GM12872 (cell line): ENCODE measurements around the gene TET2.

Experiments
- TF ChIP-seq, protein P1 (sequence below): IDR thresholded peaks from 3 replicates; pipeline ENCODE4 v1.5.1; 2011; ENCODE audit warnings: low read depth, mild to moderate bottlenecking, low read length, moderate library complexity; ENCODE audit not compliant: insufficient read depth

The TET2 gene

DNA sequence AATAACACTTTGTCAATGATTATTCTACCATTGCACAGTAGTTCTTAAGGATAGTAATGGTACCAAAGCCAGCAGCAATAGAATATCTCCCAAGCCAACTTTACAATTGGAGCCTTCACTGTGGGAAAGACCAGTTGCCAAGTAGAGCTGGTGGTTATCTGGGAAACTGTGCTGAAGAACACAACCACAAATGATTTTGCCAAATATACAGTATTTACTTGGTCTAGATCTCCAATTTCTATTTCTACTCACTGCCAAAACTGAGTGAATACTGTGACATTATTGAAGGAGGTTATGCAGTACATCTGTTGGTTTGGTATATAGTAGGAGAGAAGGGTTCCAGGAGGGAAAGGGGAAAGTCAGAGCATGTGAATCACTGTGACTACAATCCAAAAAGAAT is 3.8 kb downstream of the TET2 start:
- TF ChIP-seq, protein P1, sequence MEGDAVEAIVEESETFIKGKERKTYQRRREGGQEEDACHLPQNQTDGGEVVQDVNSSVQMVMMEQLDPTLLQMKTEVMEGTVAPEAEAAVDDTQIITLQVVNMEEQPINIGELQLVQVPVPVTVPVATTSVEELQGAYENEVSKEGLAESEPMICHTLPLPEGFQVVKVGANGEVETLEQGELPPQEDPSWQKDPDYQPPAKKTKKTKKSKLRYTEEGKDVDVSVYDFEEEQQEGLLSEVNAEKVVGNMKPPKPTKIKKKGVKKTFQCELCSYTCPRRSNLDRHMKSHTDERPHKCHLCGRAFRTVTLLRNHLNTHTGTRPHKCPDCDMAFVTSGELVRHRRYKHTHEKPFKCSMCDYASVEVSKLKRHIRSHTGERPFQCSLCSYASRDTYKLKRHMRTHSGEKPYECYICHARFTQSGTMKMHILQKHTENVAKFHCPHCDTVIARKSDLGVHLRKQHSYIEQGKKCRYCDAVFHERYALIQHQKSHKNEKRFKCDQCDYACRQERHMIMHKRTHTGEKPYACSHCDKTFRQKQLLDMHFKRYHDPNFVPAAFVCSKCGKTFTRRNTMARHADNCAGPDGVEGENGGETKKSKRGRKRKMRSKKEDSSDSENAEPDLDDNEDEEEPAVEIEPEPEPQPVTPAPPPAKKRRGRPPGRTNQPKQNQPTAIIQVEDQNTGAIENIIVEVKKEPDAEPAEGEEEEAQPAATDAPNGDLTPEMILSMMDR, result no peak

DNA sequence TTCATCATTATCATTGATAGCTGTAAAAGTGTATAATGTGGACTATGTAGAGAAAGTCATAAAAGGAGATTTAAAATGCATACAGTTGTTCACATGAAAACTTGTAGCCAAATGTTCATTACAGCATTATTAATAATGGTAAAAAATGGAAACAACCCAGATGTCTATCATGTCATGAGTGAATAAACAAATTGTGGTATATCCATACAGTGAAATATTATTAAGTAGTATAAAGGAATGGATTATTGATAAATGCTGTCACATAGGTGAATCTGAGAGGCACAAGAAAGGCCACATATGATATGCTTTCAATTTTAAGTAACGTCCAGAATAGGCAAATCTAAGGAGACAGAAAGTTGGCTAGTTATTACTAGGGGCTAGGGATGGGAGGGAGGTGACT is 7.1 kb downstream of the TET2 start:
- TF ChIP-seq, protein P1, result no peak

DNA sequence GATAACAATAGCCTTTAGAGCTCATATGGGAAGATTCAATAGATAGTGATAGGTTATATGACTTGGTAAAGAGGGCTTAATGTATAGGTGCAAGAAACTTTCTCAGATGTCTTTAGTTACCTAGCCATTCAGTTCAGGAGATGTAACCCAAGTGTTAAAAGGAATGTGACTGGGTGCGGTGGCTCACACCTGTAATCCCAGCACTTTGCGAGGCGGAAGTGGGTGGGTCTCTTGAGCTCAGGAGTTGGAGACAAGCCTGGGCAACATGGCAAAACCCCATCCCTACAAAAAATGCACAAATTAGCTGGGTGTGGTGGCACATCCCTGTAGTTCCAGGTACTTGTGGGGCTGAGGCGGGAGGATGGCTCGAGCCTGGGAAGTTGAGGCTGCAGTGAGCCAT is 7.9 kb downstream of the TET2 start:
- TF ChIP-seq, protein P1, result no peak

DNA sequence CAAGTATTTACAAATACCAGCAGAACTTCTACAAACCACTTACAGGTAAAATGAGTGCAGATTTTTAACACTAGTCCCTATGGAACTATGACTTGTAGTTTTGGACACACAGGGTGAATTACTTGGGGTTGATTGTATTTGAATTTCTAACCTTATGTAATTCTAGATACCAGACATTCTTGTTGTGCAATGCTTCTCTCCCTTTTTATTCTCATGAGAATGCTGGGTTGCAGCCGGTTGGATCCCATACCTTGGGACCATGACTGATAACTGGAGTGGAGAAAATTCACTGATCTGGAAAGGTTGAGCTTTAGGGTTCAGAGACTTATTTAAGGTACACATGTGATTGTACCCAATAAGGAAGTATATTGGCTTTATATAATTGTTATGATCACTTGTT is 8.8 kb downstream of the TET2 start:
- TF ChIP-seq, protein P1, result no peak

DNA sequence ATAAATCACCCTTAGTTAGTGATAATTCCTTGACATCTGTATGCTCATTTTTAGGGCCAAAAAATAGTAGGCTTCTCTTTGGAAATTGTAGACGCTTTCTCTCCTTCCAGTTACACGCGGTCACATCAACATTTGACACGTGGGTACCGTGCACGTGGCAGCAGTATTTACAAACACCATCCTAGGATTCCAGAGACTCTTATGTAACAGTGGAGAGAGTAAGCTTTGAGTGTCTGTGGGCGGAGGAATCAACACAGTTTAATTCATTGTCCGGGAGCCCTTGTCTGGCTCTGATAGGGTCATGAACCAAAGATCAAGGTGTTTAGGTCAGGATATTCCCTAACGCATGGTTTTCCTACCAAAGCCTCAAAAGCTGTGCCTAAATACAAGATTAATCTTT is 12.2 kb downstream of the TET2 start:
- TF ChIP-seq, protein P1, result no peak

DNA sequence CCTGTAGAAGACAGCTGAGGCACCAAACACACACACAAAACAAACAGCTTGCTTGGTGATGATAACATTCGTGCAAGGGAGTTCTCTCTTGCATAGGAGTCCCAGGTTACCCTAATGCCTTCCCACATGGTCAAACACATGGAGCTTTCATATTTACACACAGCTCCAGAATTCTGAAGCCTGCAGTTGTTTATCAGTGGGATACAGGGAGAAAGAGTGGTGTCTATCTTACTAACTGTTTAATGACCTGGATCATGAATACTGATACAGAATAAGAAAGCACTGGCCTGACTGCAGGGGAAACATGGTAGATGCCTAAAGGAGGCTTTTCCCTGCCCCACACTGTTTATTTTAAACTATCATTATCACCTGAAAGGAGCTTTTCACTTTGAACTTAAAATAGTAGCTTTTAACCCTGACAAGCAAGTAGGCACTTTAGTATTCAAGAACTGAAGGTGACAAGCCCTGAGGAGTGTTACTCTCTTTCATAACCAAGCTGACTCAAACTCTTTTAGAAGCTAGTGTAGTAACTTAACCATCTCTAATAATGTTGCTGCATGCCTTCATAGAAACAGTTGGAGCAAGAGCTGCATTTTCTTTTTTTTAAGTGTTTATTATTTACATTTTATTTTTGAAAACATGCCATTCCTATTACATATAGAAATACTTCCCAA is 15.6 kb downstream of the TET2 start:
- TF ChIP-seq, protein P1, result no peak

DNA sequence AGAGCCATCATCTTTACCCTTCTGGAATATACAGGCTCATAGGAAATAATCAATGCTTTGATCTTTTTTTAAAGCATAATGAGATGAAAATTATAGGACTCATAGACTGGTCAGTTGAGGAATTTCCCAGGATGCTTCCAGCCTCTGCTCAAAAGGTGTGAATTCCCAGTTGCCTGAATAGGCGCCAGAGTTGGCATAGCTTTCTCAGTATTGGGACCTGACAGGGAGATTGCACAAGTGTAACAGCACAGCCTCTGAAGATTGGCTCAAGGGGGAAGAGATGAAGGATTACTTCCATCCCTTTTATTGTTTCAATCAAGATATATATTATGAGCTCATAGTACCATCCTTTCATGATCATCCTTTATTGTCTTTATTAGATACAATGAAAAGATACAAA is 17.9 kb downstream of the TET2 start:
- TF ChIP-seq, protein P1, result no peak
